GM18508 (cell line): Measurements from ENCODE around the gene GSS.

Source experiments
- ATAC-seq: cut with Tn5 transposase; IDR thresholded peaks from one replicate; pipeline ENCODE4 v1.9.1; 2021; ENCODE audit warnings: moderate number of reproducible peaks; ENCODE audit not compliant: insufficient read depth, unreplicated experiment

The GSS gene

GRCh38 chr20:34994509-34995131 lies 39.0 kb upstream of the GSS start:
- no peak for ATAC-seq

GRCh38 chr20:34993941-34994508 lies 38.4 kb upstream of the GSS start:
- ATAC-seq = no peak

GRCh38 chr20:34992751-34993417 lies 37.3 kb upstream of the GSS start:
- ATAC-seq = no peak

GRCh38 chr20:34990661-34991214 lies 35.1 kb upstream of the GSS start:
- ATAC-seq = no peak

GRCh38 chr20:34990231-34990630 lies 34.6 kb upstream of the GSS start:
- ATAC-seq = no peak

- ATAC-seq = no peak
Observed at GRCh38 chr20:34989670-34990069, 34.1 kb upstream of the GSS start.

GRCh38 chr20:34989118-34989517 lies 33.5 kb upstream of the GSS start:
- ATAC-seq = no peak

GRCh38 chr20:34988191-34988540 lies 32.6 kb upstream of the GSS start:
- no peak for ATAC-seq

- no peak for ATAC-seq
Observed at GRCh38 chr20:34987288-34988190, 31.9 kb upstream of the GSS start.

GRCh38 chr20:34986311-34987287 lies 31.0 kb upstream of the GSS start:
- no peak for ATAC-seq

GRCh38 chr20:34985461-34986310 lies 30.1 kb upstream of the GSS start:
- no peak for ATAC-seq

- ATAC-seq = no peak
Observed at GRCh38 chr20:34984756-34985261, 29.2 kb upstream of the GSS start.

GRCh38 chr20:34983995-34984735 lies 28.6 kb upstream of the GSS start:
- ATAC-seq = no peak

GRCh38 chr20:34983089-34983820 lies 27.6 kb upstream of the GSS start:
- no peak for ATAC-seq

- ATAC-seq = no peak
Observed at GRCh38 chr20:34982270-34983088, 26.9 kb upstream of the GSS start.

- ATAC-seq = no peak
Observed at GRCh38 chr20:34980543-34981233, 25.1 kb upstream of the GSS start.
